HG03159 (cell line): ENCODE results near the gene ELFN2.
"Not testable (repeated sequence)": the region's sequence is repeated elsewhere in the genome, so short reads cannot be mapped to it uniquely, and the experiment has no call there.

Experiments
- ATAC-seq: cut with Tn5 transposase; IDR thresholded peaks from one replicate; pipeline ENCODE4 v1.9.1; 2021; ENCODE audit warnings: mild to moderate bottlenecking, moderate library complexity; ENCODE audit not compliant: unreplicated experiment

ELFN2 gene

DNA sequence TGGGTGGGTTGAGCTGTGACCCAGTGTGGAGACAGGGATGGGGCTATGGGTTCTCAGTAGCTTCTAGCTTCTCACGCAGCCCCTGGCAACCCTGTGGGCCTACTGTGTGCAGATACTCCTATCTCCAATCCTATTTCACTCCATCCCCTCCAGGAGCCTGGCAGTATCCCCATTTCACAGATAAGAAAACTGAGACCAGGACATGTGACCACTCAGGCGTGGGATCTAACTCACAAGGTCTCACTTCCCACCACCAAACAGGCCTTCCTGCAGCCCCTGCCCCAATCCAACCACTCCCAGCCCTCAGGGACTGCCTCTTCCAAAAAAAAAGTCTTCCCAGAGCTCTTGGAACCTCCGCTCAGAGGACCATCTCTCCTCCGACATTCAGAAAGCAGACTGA, 15.6 kb downstream of the ELFN2 start:
- no peak for ATAC-seq

DNA sequence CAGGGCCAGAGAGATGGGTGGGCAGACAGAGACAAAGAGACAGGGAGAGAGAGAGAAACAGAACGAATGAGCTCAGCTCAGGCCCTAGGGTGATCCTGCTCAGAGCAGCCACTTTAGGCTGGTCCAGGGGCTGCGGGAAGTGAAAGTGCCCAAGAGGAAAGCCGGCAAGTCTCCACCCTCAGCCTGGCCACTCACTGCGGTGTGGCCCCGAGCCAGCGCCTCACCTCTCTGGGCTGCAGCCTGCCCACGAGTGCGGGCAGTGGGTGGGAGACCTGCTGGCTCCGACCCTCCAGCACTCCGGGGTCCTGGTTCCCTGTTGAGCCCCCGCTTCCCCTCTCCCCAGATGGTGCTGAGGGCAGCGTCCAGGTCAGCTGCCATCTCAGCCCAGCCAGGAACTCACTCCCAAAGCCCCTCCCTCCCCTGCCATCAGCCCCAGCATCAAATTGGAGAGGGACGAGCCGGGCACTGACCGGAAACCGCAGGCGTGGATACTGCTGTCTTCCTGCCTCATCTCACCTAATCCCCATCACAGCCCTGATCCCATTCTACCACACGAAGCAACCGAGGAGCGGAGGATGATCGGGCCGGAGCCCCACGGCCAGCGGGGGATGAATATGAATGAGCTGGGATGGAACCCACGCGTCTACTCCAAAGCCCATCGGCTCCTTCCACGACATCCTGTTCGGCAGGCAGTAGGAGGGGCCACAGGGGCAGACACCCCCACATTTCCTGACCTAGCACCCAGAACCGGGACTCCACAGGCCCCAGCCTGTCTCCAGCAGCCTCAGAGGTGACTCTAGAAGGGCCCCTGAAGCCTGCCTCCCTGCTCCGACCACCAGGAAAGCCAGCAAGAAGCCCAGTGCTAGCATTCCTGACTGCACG, 16.9 kb downstream of the ELFN2 start:
- no peak for ATAC-seq

DNA sequence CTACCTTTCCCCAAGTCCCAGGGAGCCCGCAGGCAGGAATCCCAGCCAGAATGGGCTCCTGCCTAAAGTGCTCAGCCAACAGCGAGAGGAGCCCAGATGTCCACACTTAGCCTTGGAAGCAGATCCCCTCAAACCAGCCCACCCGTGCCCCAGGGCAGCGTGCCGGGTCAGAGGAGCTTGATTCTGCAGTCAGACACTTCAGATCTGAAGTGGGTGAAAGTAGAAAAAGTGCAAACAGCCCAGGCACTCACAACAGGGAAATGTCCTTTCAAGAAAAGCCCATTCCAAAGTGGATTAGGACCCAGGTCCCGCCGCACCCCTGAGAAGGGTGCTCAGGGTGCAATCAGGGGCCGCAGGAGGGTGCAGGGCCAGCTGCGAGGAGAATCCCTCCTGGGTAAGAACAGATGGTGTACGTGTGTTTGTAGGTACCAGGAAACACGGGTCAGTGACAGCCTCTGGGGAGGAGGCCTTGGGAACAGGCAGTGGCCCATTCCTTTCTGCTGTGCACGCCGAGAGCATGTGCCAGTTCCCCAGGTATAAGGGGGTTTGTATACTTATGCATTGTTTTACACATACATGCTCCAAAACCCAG, 17.7 kb downstream of the ELFN2 start:
- no peak for ATAC-seq

DNA sequence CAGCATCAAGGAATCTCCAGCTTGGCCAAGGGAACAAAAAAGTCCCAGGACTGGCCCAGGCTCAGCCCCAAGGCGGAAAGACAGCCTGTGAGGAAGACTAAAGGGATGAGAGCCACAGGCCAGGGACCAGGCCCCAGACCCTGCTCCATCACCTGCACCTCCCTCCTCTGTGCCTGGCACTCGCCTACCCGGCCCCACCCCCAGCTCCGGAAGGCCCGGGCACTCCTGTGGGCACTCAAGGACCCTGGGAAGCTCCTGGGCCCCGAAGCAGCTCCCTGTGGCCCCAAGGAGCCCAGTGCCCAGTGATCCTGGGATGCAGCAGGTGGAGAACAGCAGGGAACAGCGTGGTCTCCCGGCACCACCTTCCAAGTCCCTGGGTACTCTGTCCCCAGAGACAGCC, 18.2 kb downstream of the ELFN2 start:
- no peak for ATAC-seq

DNA sequence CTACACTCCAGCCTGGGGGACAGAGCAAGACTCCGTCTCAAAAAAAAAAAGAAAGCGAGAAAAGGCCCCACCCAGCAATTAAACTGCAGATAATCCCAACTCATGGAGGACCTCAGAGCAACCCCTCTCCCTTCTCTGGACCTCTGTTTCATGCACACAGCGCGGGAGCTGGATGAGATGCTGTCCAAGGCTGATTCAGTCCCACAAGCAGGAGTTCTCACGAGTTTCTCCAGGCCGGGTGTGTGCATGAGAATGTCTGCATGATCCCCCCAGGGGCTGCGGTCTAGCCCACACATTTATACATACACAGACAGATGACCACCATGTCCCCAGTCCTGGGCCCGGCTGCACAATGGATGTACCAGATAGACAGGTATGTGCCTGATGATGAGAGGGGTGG, 19.4 kb downstream of the ELFN2 start:
- no peak for ATAC-seq

DNA sequence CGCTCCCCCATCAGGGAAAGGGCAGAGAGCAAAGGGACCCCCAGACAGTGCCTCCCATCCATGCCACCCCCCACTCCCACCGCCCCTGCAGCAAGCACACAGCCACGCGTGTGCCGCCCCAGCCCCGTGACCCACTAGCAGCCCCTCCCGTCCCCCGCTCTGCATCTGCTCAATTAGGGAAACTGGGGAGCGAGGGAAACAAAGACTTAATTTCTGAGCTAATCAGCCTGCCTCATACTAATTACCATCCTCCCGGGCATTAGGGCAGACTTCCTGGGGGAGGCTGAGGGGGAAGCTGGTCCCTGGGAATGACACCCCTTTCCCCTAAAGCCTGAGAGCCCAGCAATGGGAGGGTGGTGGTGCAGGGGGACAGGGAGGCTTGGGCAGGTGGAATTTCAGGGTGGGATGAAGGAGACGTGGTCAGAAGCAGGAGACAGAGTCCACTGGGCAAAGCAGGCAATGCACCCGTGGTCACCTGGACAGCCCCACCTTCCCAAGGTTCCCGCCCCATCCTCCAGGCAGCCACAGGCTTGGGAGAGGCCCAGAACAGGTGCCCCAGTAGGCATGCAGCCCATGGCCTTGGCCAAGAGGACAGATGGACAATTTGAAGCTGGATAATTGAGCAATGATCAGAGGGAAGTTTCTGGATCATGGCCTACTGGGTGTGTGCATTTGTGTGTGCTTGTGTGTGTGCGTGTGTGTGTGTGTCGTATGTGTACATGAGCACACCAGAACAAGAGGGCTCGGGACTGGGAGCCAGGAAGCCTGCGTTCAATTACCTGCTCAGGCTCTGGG, 20.6 kb downstream of the ELFN2 start:
- ATAC-seq: no peak

DNA sequence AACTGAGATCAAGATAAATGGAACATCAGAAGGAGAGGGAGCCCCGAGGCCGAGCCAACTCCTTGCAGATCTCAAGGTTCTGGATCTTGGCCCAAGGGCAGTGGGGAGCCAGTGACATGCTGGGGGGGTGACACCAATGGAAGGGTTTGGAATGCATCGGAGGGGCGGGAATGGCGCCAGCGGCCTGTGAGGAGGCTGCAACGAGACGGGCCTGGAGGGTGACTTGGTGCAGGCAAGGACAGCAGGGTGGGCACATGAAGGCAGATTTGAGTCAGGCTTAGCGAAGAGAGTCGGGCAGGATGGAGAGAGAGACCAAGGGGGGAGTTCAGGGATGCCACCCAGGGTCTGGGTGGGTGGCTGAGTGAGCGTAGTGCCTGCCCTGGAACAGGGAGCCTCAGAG, 23.2 kb downstream of the ELFN2 start:
- ATAC-seq: no peak

DNA sequence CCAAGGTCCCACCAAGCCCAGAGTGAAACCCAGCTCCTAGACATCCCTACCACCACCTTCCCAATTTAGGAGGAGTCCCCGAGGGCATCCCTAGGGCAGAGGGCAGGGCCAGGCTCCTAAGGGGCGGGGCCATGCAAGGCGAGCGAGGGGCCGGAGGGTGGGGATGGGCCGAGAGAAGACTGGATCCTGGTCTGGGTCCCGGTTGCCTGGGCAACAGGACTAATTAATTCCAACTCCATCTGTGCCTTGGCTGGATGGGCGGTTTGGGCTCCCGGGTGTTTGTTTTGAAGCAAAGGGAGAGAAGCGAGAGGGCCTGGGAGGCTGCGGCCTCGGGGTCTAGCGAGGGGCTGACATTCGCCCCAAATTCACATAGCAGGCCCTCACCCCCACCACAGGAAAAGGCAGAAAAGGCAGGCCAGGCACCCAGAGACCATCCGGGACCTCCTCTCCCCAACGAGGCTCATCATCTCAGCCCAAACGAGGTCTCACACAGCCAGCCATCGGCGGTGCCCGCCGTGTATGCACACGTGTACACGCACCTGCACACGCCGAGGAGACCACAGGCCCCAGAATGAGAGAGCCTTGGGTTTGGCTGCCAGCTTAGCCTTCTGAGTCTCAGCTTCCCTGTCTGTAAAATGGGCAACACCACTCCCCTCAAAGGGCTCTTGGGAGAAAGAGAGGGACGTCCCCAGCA, 23.9 kb downstream of the ELFN2 start:
- ATAC-seq: no peak

DNA sequence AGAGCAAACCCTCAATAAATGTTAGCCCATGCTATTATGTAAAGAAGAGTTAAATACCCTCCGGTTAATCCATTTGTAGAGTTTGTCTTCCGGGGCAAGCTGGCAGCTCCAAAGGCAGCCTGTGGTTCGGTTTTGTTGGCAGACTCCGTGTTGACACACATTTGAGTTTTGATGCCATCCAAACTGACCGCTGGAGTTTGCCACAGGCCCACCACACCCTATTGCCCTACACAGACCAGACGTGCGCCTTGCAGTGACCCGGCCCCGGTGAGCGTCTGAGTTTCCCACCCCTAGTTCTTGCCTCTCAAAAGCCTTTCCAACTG, 25.1 kb downstream of the ELFN2 start:
- ATAC-seq: no peak

DNA sequence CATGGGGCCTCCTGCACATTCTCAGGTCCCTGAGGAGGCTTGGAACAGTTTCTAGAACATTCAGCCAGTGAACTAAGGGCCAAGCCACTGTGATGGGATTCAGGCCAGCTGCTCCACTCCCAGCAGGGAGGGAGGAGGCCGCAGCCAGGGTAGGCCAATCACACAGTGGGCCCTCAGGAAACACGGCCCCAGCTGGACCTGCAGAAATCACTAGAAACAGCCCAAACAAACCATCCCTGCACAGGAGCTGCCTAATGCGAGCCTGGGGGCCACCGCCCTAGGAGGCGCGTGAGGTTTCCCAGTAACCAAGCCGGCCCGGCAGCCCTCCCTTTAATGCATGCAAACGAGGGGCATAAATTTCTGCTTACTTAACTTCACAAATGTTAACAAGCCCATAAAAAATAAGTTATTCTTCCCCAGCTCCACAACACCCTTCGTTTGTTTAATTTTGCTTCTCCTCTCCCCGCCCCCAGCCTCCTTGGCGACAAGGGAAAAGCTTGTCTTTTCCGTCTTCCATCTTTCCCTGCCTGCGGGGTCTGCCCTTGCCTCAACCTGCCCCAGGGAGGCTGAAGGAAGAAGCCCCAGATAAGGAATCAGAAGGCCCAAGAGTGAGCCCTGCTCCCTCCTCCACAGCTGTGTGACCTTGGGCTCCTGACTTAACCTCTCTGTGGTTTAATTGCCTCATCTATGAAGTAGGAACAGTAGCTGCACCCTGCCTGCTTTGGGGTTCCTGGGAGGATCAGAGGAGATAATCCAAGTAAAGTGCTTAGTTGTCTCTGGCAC, 25.7 kb downstream of the ELFN2 start:
- ATAC-seq: no peak

DNA sequence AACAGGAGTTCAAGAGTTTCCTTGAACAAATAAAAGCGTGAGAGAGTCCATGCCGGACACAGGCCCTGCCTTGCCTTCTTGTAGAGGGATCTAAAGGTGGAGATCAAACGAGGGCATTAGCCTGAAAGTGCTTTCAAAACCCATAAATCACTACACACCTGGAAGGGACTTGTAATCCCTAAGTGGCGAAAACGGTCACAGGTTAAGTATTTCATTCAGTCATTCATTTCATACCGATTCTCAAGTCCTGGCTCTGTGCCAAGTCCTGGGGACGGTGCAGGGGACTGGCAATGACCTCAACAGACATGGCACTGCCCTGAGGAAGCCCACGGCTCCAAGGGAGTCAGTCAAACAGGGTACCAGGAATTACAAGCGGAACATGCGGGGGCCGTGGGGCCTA, 26.6 kb downstream of the ELFN2 start:
- ATAC-seq: no peak

DNA sequence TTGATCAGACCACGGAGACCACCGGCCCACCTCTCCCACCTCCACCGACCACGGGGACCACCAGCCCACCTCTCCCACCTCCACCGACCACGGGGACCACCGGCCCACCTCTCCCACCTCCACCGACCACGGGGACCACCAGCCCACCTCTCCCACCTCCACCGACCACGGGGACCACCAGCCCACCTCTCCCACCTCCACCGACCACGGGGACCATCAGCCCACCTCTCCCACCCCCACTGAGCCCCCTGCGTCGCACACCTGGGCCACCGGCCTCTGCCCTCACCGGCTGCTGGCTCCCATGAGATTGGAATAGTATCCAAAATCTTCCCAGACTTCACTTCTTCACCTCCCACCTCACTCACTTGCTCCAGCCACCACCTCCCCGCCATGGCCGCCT, 27.8 kb downstream of the ELFN2 start:
- ATAC-seq: not testable (repeated sequence)

DNA sequence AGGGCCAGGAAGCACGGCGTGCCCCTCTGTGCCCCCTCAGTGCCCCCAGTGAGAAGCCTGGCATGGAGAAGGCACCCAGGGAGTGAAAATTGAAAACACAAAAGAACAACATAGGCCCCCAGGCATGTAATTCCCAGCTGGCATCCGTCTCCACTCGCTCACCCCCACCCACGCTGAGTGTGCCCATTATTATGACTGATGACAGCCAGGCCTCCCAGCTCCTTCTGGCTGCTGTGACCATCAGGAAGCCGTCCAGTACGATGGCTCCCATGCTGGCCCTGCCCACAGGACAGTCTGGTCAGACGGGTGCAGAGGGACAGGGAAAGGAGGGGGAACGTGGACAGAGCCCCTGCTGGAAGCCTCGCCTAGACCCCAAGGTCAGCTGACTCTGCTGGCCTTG, 30.1 kb downstream of the ELFN2 start:
- ATAC-seq: no peak

DNA sequence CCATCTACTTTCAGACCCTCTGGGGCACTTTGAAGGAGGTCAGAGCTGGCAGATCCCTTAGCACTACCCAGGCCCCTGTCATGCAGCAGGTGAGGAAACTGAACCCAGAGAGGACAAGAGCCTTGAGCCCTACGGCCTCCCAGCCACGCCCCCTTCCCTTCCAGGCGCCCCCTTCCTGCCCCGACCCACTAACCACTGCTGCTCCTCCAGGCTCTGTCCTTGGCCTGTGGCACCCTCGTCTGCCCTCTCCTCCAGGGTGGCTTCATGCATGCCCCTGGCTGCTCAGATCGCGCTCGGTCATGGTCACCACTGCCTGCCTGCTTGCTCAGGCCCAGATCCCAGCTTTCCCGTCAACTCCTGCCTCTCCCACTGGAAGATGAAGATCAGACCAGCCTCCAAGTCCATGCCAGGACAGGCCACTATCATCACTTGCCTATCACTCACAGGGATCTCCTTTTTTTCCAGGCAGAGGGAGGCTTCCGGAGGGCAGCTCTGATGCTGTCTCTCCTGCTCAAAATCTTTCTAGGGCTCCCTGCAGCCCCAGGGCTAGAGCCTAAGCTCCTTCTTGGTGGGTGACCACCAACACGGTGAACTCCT, 30.7 kb downstream of the ELFN2 start:
- no peak for ATAC-seq

DNA sequence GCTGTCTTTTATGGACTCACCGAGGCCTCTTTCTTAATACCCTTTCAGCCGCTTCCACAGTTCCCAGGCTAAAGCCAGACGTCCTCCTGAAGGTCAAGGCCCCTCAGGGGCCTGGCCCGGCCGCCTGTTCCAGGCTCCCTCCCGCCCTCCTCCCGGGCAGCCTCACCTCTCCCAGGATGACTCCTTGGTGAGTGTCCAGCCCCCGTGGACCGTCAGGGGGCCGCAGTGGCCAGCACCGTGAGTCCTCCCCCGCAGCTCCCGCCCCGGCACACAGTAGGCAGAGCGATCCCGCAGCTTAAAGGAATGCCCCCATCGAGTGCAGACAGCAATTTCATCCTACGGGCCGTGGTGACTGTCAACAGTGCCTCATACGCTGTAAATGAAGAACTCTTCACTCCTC, 32.9 kb downstream of the ELFN2 start:
- no peak for ATAC-seq

DNA sequence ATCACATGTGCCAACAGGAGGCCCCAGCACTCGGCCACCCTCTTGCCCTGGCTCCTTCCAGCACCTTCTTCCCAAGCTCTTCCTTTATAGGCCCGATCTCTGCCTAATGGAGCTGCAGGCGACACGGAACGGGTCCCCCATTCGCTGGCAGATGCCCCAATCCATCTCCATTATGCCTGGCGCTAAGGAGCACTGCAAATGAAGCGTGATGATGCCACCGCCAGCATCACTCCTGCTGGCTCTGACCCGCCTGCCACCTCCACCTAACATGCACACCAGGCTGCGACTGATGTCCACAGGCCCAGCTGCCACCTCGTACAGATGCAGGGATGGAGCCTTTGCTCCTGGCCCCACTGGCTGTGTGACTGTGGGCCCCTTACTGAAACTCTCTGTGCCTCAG, 33.5 kb downstream of the ELFN2 start:
- ATAC-seq: no peak

DNA sequence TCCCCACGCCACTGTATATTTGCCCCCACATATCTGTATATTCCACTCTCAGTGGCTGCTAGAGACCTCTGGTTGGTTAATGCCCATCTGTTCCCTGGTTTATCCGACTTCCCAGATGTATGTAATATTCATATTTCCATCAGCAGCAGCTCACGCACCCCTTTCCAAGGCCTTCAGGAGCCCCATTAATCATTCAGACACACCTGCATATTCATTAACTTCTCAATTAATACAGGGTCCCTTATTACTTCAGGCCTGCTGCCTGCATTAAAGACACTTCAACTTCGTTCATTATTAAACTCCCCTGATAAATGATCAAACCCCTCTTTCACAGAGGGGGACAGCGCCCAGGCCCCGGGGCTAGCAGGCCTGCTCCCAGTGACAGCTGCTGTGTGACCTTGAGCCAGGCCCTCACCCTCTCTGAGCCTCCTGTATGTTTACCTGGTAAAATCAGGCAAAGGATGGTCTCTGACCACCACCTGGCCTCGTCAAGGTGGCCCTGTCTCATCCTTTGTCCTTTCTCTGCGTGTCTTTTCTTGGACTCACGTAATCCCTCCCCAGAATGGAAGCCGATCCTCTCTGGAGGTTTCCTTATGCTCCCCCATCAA, 34.5 kb downstream of the ELFN2 start:
- ATAC-seq: no peak

DNA sequence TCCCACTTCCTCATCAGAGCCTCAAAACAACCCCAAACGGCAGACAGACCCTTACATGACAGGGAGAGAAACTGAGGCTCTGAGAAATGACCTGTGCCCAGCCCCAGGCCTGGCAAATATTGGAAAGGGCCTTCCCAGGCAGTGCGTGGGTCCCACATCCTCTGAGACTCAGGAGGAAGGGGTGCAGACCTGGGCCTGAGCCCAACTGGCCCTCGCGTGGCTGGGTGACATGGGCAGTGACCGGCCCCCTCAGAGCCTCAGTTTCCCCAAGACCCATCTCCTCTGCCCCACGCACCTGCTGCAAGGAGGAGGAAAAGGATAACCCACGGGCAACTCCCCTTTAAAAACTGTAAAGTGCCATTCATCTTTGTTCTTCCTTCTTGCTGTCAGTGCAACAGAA, 35.6 kb downstream of the ELFN2 start:
- no peak for ATAC-seq

DNA sequence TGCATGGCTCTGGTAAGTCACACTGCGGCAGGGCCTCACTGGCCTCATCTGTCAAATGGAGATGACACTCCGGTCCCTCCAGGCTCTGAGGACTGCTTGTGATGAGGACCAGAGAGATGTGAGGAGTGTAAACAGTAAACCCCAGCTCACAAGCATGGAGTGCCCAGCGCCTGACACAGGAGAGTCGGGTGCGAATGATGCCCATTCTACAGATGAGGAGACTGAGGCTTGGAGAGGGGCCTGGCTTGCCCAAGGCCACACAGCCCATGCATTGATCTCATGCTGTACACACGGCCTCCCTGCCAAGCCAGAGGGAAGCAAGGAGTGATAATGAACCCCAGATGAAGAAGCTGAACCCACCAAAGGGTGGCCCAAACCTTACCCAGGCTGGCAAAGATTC, 37.2 kb downstream of the ELFN2 start:
- ATAC-seq: no peak

DNA sequence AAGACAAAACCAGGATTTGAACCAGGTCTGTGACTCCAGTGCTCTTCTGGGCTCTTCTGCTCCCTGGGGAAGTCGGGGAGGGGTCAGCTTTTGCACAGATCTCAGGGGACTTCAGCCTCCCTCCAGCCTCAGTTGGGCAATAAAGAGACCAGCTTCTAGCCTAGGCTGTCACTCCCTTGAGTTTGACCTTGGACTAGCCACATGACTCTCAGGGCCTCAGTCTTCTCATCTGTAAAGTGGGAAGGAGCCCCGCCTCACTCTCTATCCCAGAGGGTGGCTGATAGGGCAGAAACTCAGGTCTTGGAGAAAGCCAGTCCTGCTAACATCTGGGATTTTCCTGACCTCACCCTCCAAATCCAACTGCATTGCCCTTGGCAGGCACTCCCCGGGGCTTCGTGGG, 38.7 kb downstream of the ELFN2 start:
- no peak for ATAC-seq
